Adrenal gland (tissue), 12 donors: ENCODE data around the gene CCDC180. TPM values are rescaled to one million over a fixed set of nuclear protein-coding genes. Genes with fewer than 3 reads are reported as not detected.

Experiments
- DNase-seq, 7 donors: peaks; one replicate each; pipeline ENCODE4 v3.0.0-alpha.2; 2019 to 2020
- H3K27ac ChIP-seq, 5 donors: fragments of 200-600 bp; sonication (generic) in 4 of 5; 1 replicate in 3 of 5; 2 replicates in 2 of 5; pipeline versions ENCODE4 v1.5.1 to v1.8.0; 2016 to 2020; ENCODE audit warnings: mild to moderate bottlenecking in 1 of 5
- H3K27me3 ChIP-seq: fragments of 200-600 bp; 2 replicates; pipeline ENCODE4 v1.8.0; 2021
- H3K36me3 ChIP-seq, 2 donors: fragments of 200-600 bp; replicated peaks in 1 of 2; 1 replicate in 1 of 2; 2 replicates in 1 of 2; pipeline versions ENCODE4 v1.5.1 to v1.8.0; 2018 to 2022
- H3K4me1 ChIP-seq, 2 donors: fragments of 200-600 bp; replicated peaks in 1 of 2; 1 replicate in 1 of 2; 2 replicates in 1 of 2; pipeline versions ENCODE4 v1.5.1 to v1.8.0; 2018 to 2021
- H3K4me3 ChIP-seq, 4 donors: fragments of 200-600 bp; sonication (generic) in 3 of 4; one replicate each; pipeline ENCODE4 v1.5.1; 2016 to 2018
- H3K9me3 ChIP-seq, 3 donors: fragments of 200-600 bp; sonication (generic) in 1 of 3; replicated peaks in 1 of 3; 1 replicate in 2 of 3; 2 replicates in 1 of 3; pipeline versions ENCODE4 v1.5.1 to v1.8.0; 2016 to 2021
- POLR2A ChIP-seq, 2 donors: fragments of 450-650 bp; IDR thresholded peaks; one replicate each; pipeline ENCODE4 v1.6.1; 2017; ENCODE audit warnings: antibody characterized with exemption in 2 of 2, mild to moderate bottlenecking in 2 of 2, moderate library complexity in 1 of 2
- WGBS, 4 donors: extraction: QIAGEN DNeasy Blood & Tissue Kit in 2 of 4; methylation state at CpG; one replicate each; pipeline versions ENCODE4 v1.1.5 to v1.1.7; 2013 to 2017; 5-methylcytosine and 5-hydroxymethylcytosine counted together
- intact Hi-C, 2 donors: fragments of 100-400 bp; cut with DNase I; formaldehyde crosslinking; loops; one replicate each; pipeline versions ENCODE4 v1.14.1 to v1.15.0; 2022 to 2023
- polyA plus RNA-seq, 3 donors: library from polyadenylated mRNA; stranded (reverse); fragments of 200-250 nt in 2 of 3; fragments of 350-450 nt in 1 of 3; fragmentation: Illumina TruSeq in 1 of 3; extraction: RNeasy Lipid Tissue Mini Kit (QIAGEN cat#74804) in 1 of 3; gene quantifications; one replicate each; pipeline ENCODE4 v1.2.3, GENCODE V29; 2013 to 2014
- small RNA-seq, 2 donors: library from RNA; depleted of rRNA; stranded (forward); fragments of <200 nt; gene quantifications; one replicate each; pipeline ENCODE3, GENCODE V24; 2016
- total RNA-seq, 9 donors: library from RNA; depleted of rRNA in 4 of 9; stranded (reverse); fragments of >200 nt in 4 of 9; fragments of 120-200 nt in 1 of 9; fragmentation: NEBNext Ultra II Directional in 1 of 9; extraction: Animal tissue kit (Norgen Biotek cat#: 25700) in 1 of 9; gene quantifications; one replicate each; pipeline versions ENCODE4 v1.1.0 to v1.2.4, GENCODE V29; 2013 to 2023
- TF ChIP-seq, protein P1 (sequence below), 6 experiments: fragments of 450-650 bp in 4 of 6; fragments of 200-600 bp in 2 of 6; sonication (generic) in 1 of 6; IDR thresholded peaks; 1 replicate in 5 of 6; 2 replicates in 1 of 6; pipeline versions ENCODE4 v1.5.1 to v1.8.0; 2016 to 2021; ENCODE audit warnings: antibody characterized with exemption in 6 of 6, mild to moderate bottlenecking in 2 of 6, moderate library complexity in 1 of 6
- donor health status: healthy with polysubstance abuse.
- donor health status: Bipolar disorder and iron deficiency.
- donor health status: DM: yes; HTN: yes; CAD: no.
- donor health status: DM: no; HTN: no; CAD: no.
- donor health status: DM: no; HTN: no; CAD: no.
- donor health status: DM: yes; HTN: yes; CAD: no.

Gene CCDC180
- total and polyA plus RNA-seq, 12 donors, result 1.2 to 18.4 (median 5.8) TPM

DNA sequence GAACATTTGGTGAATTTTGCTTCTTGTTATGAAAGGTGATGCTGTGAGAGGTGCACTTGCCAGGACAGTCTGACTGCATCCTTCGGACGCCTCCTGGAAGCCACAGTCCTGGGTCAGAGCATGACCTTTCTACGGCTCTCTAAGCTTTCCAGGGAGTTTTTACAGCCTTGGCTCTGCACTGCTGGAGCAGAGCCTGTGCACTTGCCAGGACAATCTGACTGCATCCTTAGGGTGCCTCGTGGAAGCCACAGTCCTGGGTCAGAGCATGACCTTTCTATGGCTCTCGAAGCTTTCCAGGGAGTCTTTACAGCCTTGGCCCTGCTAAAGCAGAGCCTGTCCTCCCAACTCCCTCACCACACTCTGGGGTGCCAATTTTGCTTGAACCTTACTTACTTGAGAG is 49.6 kb downstream of the CCDC180 start:
- no peak for DNase-seq
- no peaks in the 10 kb centered on the region for H3K36me3 ChIP-seq
- intact Hi-C loops, result no loop called here
- H3K4me1 ChIP-seq, result no peaks in the 10 kb centered on the region
- no peak overlapping the region for H3K27ac ChIP-seq
- no peak overlapping the region for H3K4me3 ChIP-seq
- H3K27me3 ChIP-seq, result no peaks in the 10 kb centered on the region
- no peaks in the 10 kb centered on the region for H3K9me3 ChIP-seq
- TF ChIP-seq, protein P1, sequence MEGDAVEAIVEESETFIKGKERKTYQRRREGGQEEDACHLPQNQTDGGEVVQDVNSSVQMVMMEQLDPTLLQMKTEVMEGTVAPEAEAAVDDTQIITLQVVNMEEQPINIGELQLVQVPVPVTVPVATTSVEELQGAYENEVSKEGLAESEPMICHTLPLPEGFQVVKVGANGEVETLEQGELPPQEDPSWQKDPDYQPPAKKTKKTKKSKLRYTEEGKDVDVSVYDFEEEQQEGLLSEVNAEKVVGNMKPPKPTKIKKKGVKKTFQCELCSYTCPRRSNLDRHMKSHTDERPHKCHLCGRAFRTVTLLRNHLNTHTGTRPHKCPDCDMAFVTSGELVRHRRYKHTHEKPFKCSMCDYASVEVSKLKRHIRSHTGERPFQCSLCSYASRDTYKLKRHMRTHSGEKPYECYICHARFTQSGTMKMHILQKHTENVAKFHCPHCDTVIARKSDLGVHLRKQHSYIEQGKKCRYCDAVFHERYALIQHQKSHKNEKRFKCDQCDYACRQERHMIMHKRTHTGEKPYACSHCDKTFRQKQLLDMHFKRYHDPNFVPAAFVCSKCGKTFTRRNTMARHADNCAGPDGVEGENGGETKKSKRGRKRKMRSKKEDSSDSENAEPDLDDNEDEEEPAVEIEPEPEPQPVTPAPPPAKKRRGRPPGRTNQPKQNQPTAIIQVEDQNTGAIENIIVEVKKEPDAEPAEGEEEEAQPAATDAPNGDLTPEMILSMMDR (IDR thresholded peaks at IDR 0.05), result no peak
- no peak for TF ChIP-seq POLR2A (IDR thresholded peaks at IDR 0.05)
- WGBS, 4 donors, result 57 to 71% (median 62%) methylated on average over 5 of the region's 5 CpGs

Small RNAs within 50 kb of the gene (small RNA-seq; reads per million reads assigned to genes)
- gene AL512590.2 (0 reads per million in 2 donors), gene CCDC180 (0 reads per million in 2 donors)

Other genes with a start within 250 kb of the CCDC180 start
- gene TDRD7, start 104.4 kb downstream of the CCDC180 start, total RNA-seq, result 10 to 100 TPM in 3 of 9 donors, 1 to 10 TPM in 6; 8.4 to 11.6 (median 9.3) TPM
- gene TDRD7, start 104.4 kb downstream of the CCDC180 start, polyA plus RNA-seq, result 10 to 100 TPM in 1 of 3 donors, 1 to 10 TPM in 2; 5.2 to 13.3 (median 5.4) TPM
- 10 to 100 TPM; 23.9 to 91.2 (median 60.2) TPM for gene TMOD1, start 194.0 kb downstream of the CCDC180 start, total RNA-seq
- gene TMOD1, start 194.0 kb downstream of the CCDC180 start, polyA plus RNA-seq, result 10 to 100 TPM; 44.0 to 72.3 (median 59.4) TPM